WTC11 (cell line): ENCODE measurements around the gene CA11. TPM values are rescaled to one million over a fixed set of nuclear protein-coding genes. Genes with fewer than 3 reads are reported as not detected.
A peak's percentile ranks its signal among the peaks of the same experiment; 100 is the strongest.

ENCODE experiments used
- AFF4 ChIP-seq: sonication (generic); formaldehyde crosslinking; IDR thresholded peaks from 2 replicates; pipeline ENCODE4 v1.8.1; 2023; ENCODE audit warnings: mild to moderate bottlenecking, missing genetic modification reagents, borderline replicate concordance
- ATF3 ChIP-seq: sonication (generic); formaldehyde crosslinking; conservative IDR thresholded peaks from 2 replicates; pipeline ENCODE4 v1.8.1; 2022; ENCODE audit warnings: mild to moderate bottlenecking, missing genetic modification reagents
- E2F1 ChIP-seq: sonication (generic); formaldehyde crosslinking; IDR thresholded peaks from 2 replicates; pipeline ENCODE4 v1.8.0; 2022; ENCODE audit warnings: mild to moderate bottlenecking, missing genetic modification reagents
- EMX1 ChIP-seq: fragments of 250-450 bp; sonication (Bioruptor Pico); IDR thresholded peaks from 2 replicates; pipeline ENCODE4 v1.8.0; 2021; ENCODE audit warnings: mild to moderate bottlenecking
- GABPB1 ChIP-seq: sonication (generic); formaldehyde crosslinking; IDR thresholded peaks from 2 replicates; pipeline ENCODE4 v1.8.1; 2023; ENCODE audit warnings: mild to moderate bottlenecking, missing genetic modification reagents
- JAZF1 ChIP-seq: fragments of 250-450 bp; sonication (Bioruptor Pico); IDR thresholded peaks from 2 replicates; pipeline ENCODE4 v1.9.0; 2021; ENCODE audit warnings: moderate library complexity, mild to moderate bottlenecking, inconsistent platforms
- KAT7 ChIP-seq: sonication (generic); formaldehyde crosslinking; IDR thresholded peaks from 2 replicates; pipeline ENCODE4 v1.8.1; 2023; ENCODE audit warnings: missing genetic modification reagents, mild to moderate bottlenecking, borderline replicate concordance
- NFE2L1 ChIP-seq: sonication (generic); formaldehyde crosslinking; IDR thresholded peaks from 2 replicates; pipeline ENCODE4 v1.8.1; 2023; ENCODE audit warnings: missing genetic modification reagents
- RELA ChIP-seq: sonication (generic); formaldehyde crosslinking; IDR thresholded peaks from 2 replicates; pipeline ENCODE4 v1.8.1; 2022; ENCODE audit warnings: missing genetic modification reagents, mild to moderate bottlenecking, borderline replicate concordance
- SMAD3 ChIP-seq: sonication (generic); formaldehyde crosslinking; IDR thresholded peaks from 2 replicates; pipeline ENCODE4 v1.8.0; 2022; ENCODE audit warnings: missing genetic modification reagents, mild to moderate bottlenecking, borderline replicate concordance
- STAT6 ChIP-seq: sonication (generic); formaldehyde crosslinking; conservative IDR thresholded peaks from 2 replicates; pipeline ENCODE4 v1.8.1; 2023; ENCODE audit warnings: mild to moderate bottlenecking, low read depth, missing genetic modification reagents, moderate library complexity
- ZNF121 ChIP-seq: sonication (generic); formaldehyde crosslinking; IDR thresholded peaks from 2 replicates; pipeline ENCODE4 v1.8.0; 2023; ENCODE audit warnings: missing genetic modification reagents
- ZNF219 ChIP-seq: sonication (generic); formaldehyde crosslinking; IDR thresholded peaks from 2 replicates; pipeline ENCODE4 v1.8.0; 2023; ENCODE audit warnings: missing genetic modification reagents, mild to moderate bottlenecking, borderline replicate concordance
- ZNF263 ChIP-seq: sonication (generic); formaldehyde crosslinking; IDR thresholded peaks from 2 replicates; pipeline ENCODE4 v1.8.1; 2022; ENCODE audit warnings: low read depth, mild to moderate bottlenecking, moderate library complexity, missing genetic modification reagents
- ZNF281 ChIP-seq: sonication (generic); formaldehyde crosslinking; IDR thresholded peaks from 2 replicates; pipeline ENCODE4 v1.8.0; 2023; ENCODE audit warnings: mild to moderate bottlenecking, missing genetic modification reagents
- ZNF396 ChIP-seq: fragments of 250-450 bp; sonication (Bioruptor Pico); IDR thresholded peaks from 2 replicates; pipeline ENCODE4 v1.8.0; 2021; ENCODE audit warnings: mild to moderate bottlenecking, moderate library complexity, borderline replicate concordance
- total RNA-seq: library from RNA; stranded (reverse); gene quantifications from 3 replicates; pipeline ENCODE4 v1.2.3, GENCODE V29; 2021

CA11 gene
- total RNA-seq, 1 experiment from 2014 or later: 41.4 TPM

- 0 out of 2 replicates have a peak, but pooled peaks have one; percentile 41 for TF ChIP-seq AFF4 (CRISPR knock-in tag)
- peak; percentile 87; the same call in 1 of the 2 replicates for TF ChIP-seq NFE2L1 (CRISPR knock-in tag)
- TF ChIP-seq RELA (CRISPR knock-in tag): no peak
- no peak for TF ChIP-seq ZNF396 (CRISPR knock-in tag)
- TF ChIP-seq SMAD3: peak; percentile 96
- no peak for TF ChIP-seq STAT6 (CRISPR knock-in tag)
- TF ChIP-seq ZNF263 (CRISPR knock-in tag): peak; percentile 55; the same call in 1 of the 2 replicates
- TF ChIP-seq ZNF281: peak; percentile 60; the same call in 1 of the 2 replicates
- TF ChIP-seq ZNF219 (CRISPR knock-in tag): peak; percentile 46; the same call in 1 of the 2 replicates
- TF ChIP-seq JAZF1 (CRISPR knock-in tag): no peak
- no peak for TF ChIP-seq EMX1
- no peak for TF ChIP-seq ZNF121
- TF ChIP-seq E2F1 (CRISPR knock-in tag): no peak; the same call in 1 of the 2 replicates
- peak; percentile 64; the same call in 1 of the 2 replicates for TF ChIP-seq ATF3 (CRISPR knock-in tag)
- TF ChIP-seq KAT7: no peak
- TF ChIP-seq GABPB1 (CRISPR knock-in tag): peak; percentile 49; the same call in 1 of the 2 replicates
These were observed 8.5 kb downstream of the CA11 start (continued) for GRCh38 chr19:48637449-48637947.
